Endometrial microvascular endothelial cells (primary cell): ENCODE data around the gene ZNF638. TPM values are rescaled to one million over a fixed set of nuclear protein-coding genes. Genes with fewer than 3 reads are reported as not detected.
"Not testable (repeated sequence)": the region's sequence is repeated elsewhere in the genome, so short reads cannot be mapped to it uniquely, and the experiment has no call there.

Experiments used
- in situ Hi-C: cut with HindIII; loops from 2 replicates; pipeline ENCODE4 v1.10.0; 2017; ENCODE audit warnings: low sequenced_read_pairs, low pct_unique_long_range_greater_than_20kb; ENCODE audit errors: inconsistent ontology term
- total RNA-seq: library from RNA; depleted of rRNA; stranded (reverse); fragments of >200 nt; gene quantifications from one replicate; pipeline ENCODE4 v1.2.3, GENCODE V29; 2015; ENCODE audit errors: inconsistent ontology term

Gene ZNF638
- total RNA-seq, 1 donor from 2014 or later = 88.4 TPM

- in situ Hi-C loops = no loop called here
Observed at GRCh38 chr2:71330585-71331330, 824 bp upstream of the ZNF638 start.

GRCh38 chr2:71331331-71331580 lies 326 bp upstream of the ZNF638 start:
- in situ Hi-C loops = not testable (repeated sequence)

- in situ Hi-C loops = no loop called here
Observed at GRCh38 chr2:71332435-71332796, 834 bp downstream of the ZNF638 start.

GRCh38 chr2:71333619-71334018 lies 2.0 kb downstream of the ZNF638 start:
- in situ Hi-C loops = no loop called here

- in situ Hi-C loops = no loop called here
Observed at GRCh38 chr2:71336384-71336783, 4.8 kb downstream of the ZNF638 start.

GRCh38 chr2:71336802-71337201 lies 5.2 kb downstream of the ZNF638 start:
- in situ Hi-C loops = no loop called here

GRCh38 chr2:71337776-71338175 lies 6.2 kb downstream of the ZNF638 start:
- in situ Hi-C loops = no loop called here

GRCh38 chr2:71339685-71340084 lies 8.1 kb downstream of the ZNF638 start:
- in situ Hi-C loops = no loop called here

GRCh38 chr2:71340176-71340575 lies 8.6 kb downstream of the ZNF638 start:
- in situ Hi-C loops = no loop called here

GRCh38 chr2:71341645-71342044 lies 10.1 kb downstream of the ZNF638 start:
- in situ Hi-C loops = no loop called here

GRCh38 chr2:71346065-71346464 lies 14.5 kb downstream of the ZNF638 start:
- in situ Hi-C loops = no loop called here

GRCh38 chr2:71347517-71347916 lies 15.9 kb downstream of the ZNF638 start:
- in situ Hi-C loops = no loop called here

GRCh38 chr2:71348302-71348701 lies 16.7 kb downstream of the ZNF638 start:
- in situ Hi-C loops = no loop called here

GRCh38 chr2:71353248-71353647 lies 21.7 kb downstream of the ZNF638 start:
- in situ Hi-C loops = no loop called here

GRCh38 chr2:71358931-71359671 lies 27.5 kb downstream of the ZNF638 start:
- in situ Hi-C loops = no loop called here

- in situ Hi-C loops = no loop called here
Observed at GRCh38 chr2:71360434-71360975, 28.9 kb downstream of the ZNF638 start.

GRCh38 chr2:71361631-71362030 lies 30.0 kb downstream of the ZNF638 start:
- in situ Hi-C loops = no loop called here

GRCh38 chr2:71362447-71362846 lies 30.9 kb downstream of the ZNF638 start:
- in situ Hi-C loops = no loop called here

- in situ Hi-C loops = no loop called here
Observed at GRCh38 chr2:71370015-71370414, 38.4 kb downstream of the ZNF638 start.

- in situ Hi-C loops = no loop called here
Observed at GRCh38 chr2:71372042-71372441, 40.5 kb downstream of the ZNF638 start.
